GM12874 (cell line): Measurements from ENCODE around the gene MPP4.

Experiments
- TF ChIP-seq, protein P1 (sequence below): IDR thresholded peaks from 2 replicates; pipeline ENCODE4 v1.5.1; 2011; ENCODE audit warnings: low read depth, mild to moderate bottlenecking, control low read depth, low read length, moderate library complexity; ENCODE audit not compliant: insufficient read depth

MPP4 gene

DNA sequence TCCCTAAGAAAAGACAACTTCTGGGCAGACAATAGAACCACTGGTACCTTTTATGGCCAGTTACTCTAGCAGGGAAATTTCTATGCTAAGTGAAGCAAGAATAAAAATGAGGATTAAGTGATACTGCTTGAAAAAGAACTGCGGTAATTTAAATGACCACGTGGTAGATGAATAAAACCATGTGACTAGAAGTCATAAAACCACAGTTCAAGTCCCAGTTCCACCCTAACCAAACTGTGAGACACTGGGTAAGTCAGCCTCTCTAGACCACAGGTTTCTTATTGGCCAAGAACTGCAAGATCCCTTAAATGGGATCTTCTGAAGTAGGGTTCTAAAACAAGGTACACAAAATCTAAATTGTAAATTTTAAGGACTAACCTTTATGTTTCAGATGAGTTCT is 67.9 kb downstream of the MPP4 start:
- TF ChIP-seq, protein P1, sequence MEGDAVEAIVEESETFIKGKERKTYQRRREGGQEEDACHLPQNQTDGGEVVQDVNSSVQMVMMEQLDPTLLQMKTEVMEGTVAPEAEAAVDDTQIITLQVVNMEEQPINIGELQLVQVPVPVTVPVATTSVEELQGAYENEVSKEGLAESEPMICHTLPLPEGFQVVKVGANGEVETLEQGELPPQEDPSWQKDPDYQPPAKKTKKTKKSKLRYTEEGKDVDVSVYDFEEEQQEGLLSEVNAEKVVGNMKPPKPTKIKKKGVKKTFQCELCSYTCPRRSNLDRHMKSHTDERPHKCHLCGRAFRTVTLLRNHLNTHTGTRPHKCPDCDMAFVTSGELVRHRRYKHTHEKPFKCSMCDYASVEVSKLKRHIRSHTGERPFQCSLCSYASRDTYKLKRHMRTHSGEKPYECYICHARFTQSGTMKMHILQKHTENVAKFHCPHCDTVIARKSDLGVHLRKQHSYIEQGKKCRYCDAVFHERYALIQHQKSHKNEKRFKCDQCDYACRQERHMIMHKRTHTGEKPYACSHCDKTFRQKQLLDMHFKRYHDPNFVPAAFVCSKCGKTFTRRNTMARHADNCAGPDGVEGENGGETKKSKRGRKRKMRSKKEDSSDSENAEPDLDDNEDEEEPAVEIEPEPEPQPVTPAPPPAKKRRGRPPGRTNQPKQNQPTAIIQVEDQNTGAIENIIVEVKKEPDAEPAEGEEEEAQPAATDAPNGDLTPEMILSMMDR = no peak

DNA sequence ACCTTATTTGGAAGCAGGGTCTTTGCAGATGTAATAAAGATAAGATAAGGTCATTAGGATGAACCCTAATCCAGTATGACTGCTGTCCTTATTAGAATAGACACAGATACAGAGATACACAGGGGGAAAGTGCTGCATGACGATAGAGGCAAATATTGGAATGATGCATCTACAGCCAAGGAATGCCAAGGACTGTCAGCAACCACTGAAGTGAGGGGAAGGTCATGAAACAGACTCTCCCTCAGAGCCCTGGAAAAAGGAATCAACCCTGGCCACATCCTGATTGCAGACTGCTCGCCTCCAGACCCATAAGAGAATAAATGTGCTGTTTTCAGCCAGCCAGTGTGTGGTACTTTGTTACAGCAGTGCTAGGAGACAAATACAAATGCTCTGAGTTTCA is 69.9 kb downstream of the MPP4 start:
- TF ChIP-seq, protein P1 = no peak

DNA sequence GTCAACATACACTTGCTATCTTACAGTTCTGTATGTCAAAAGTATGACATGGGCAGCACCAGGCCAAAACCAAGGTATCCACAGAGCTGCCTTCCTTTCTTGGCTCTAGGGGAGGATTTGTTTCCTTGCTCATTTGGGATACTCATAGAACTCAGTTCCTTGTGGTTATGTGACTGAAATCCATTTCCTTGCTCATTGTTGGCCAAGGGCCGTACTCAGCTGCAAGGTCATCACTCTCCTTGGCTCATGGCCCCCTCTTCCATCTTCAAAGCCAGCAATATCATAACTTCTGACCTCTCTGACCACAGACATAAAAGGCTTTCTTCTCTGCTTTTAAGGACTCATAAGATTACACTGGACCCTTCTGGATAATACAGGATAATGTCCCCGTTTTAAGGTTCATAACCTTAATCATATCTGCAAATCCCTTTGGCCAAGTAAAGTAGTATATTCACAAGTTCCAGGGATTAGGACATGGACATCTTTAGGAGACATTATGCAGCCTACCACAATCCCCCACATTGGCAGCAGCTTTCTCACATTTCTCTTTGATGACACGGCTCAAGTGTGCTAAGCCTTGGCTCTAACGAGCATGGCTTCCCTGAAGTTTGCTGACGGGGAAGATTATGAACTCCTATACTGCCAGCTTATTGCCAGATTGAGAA is 76.0 kb downstream of the MPP4 start:
- TF ChIP-seq, protein P1 = no peak

DNA sequence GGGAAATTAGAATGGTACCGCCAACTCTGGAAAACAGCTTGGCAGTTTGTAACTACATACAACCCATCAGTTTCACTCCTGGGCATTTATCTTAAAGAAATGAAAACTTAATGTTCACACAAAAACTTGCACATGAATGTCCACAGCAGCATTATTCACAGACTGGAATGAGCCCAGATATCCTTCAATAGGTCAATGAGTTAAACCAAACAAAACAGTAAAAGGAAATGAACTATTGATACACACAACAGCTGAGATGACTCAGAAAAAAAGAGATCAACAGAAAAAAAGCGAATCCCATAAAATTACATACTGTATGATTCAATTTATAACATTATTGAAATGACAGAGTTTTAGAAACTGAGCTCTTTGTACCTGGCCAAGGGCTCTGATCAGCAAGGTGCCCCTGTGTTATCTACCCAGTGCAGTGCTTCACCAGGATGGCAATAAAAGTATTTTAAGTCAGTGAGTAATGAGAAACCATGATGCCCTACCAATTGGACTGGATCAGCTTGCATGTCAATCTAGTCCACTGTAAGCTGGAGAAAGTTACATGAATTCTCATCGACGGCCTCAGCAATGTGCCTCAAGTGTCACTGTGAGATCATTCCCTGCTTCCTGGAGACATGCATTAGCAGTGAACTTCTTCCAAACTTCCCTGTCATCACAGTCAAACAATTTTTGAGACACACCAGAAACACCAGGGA is 77.0 kb downstream of the MPP4 start:
- TF ChIP-seq, protein P1 = no peak

DNA sequence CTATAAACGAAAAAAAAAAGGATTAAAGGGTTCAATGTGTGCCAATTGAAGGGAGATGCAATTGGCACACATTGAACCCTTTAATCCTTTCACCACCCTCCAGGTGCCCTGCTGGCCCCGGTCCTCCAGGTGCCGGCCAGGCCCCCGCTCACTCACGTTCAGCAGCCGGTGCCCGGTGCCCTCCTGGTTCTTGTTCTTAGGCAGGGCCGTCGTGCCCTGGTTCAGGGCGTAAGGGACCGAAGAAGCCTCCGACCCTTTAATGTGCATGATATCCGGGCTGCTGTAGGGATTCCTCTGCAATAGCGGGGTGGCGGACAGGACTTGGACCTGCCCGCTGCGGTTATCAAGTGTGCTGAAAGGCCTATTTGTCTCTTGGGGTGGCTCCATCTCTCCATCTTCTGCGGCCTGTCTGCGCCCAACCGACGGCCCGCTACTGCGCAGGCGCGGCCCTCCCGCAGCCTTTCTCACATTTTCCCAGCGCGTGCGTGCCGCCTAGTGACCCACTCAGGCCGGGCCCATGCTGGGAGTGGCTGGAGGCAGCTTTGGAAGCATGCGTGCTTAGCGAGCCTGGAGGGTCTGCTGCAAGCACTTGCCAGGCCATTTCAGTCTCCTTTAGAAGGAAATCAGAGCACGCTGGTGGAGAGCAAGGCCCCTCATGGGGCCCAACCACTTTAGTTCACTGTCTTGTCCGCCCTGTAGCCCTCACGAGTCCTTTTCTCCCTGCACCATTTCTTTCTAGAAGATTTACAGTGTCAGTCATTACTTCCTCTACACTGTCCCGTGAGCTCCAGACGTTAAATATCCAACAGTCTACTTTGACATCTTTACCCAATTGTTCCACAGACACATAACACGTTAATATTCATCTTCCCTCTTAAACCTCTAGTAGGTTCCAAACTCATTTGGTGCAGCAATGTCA is 79.4 kb downstream of the MPP4 start:
- TF ChIP-seq, protein P1 = no peak

DNA sequence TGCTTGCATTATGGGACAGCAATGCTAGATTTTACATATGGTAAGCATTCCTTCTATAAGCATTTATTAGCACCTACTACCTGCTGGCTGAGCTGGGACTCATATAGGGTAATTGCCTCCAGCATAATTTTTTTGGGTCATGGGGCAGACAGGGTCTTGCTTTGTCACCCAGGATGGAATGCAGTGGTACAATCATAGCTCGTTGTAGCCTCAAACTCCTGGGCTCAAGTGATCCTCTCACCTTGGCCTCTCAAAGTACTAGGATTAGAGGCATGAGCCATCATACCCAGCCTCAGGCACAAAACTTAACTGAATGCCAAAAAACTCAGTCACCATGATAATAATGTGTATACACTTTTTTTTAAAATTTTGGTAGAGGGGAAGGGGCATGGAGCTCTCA is 90.4 kb downstream of the MPP4 start:
- TF ChIP-seq, protein P1 = no peak

DNA sequence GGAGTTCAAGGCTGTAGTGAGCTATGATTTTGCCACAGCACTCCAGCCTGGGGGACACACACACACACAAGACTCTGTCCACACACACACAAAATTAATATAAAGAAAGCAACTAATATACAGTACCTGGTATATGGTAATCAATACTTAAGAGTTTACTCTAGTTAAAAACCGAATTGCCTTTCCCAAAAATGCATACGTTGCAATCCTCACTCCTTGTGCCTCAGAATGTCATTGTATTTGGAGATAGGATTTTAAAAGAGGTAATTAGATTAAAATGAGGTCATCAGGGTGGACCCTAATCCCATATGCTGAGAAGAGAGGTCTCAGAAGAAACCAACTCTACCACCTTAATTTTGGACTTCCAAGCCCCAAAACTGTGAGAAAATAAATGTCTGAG is 90.9 kb downstream of the MPP4 start:
- TF ChIP-seq, protein P1 = no peak
